ENCODE measurements around the gene CMSS1. TPM values are rescaled to one million over a fixed set of nuclear protein-coding genes. Genes with fewer than 3 reads are reported as not detected.

The CMSS1 gene
- total and polyA plus RNA-seq, 3 donors from 2014 or later = 24.6 to 47.9 (median 24.9) TPM

- intact Hi-C loops (cut with DNase I; ENCODE audit: low total_unique reads) = no loop called here
- WGBS, 2 donors = 84% methylated on average over 3 of the region's 3 CpGs
- H3K27ac ChIP-seq = no peak overlapping the region
- no peak overlapping the region for H3K4me3 ChIP-seq
- H3K9me3 ChIP-seq = no peaks in the 10 kb centered on the region
- H3K36me3 ChIP-seq (ENCODE audit: low read depth, missing control alignments) = no peaks in the 10 kb centered on the region
- H3K4me1 ChIP-seq = peaks cover 4% of the 10 kb centered on the region
- TF ChIP-seq POLR2A (IDR thresholded peaks at IDR 0.05) (no peak), CTCF (IDR thresholded peaks at IDR 0.05) (no peak)
- no peaks in the 10 kb centered on the region for H3K27me3 ChIP-seq
- no peak for DNase-seq
Measured at GRCh38 chr3:100059472-100059871, 241.8 kb downstream of the CMSS1 start.

GRCh38 chr3:100060685-100061484 lies 243.2 kb downstream of the CMSS1 start:
- Histone ChIP-seq H3K4me3 (no peak overlapping the region), H3K4me1 (peaks cover 4% of the 10 kb centered on the region), H3K9me3 (no peaks in the 10 kb centered on the region), H3K27ac (peak overlapping the region in 1 of 2 donors; percentile 8), H3K27me3 (no peaks in the 10 kb centered on the region), H3K36me3 (ENCODE audit: low read depth, missing control alignments) (no peaks in the 10 kb centered on the region)
- WGBS, 2 donors = 49 to 58% methylated on average over 7 of the region's 7 CpGs
- intact Hi-C loops (cut with DNase I; ENCODE audit: low total_unique reads) = no loop called here
- no peak for TF ChIP-seq CTCF (IDR thresholded peaks at IDR 0.05)
- no peak for DNase-seq

- Histone ChIP-seq H3K27me3 (no peaks in the 10 kb centered on the region), H3K4me1 (peaks cover 4% of the 10 kb centered on the region), H3K4me3 (no peak overlapping the region), H3K27ac (no peak overlapping the region), H3K36me3 (ENCODE audit: low read depth, missing control alignments) (no peaks in the 10 kb centered on the region), H3K9me3 (no peaks in the 10 kb centered on the region)
- DNase-seq = no peak
- TF ChIP-seq POLR2A (IDR thresholded peaks at IDR 0.05) = no peak
- no peak for TF ChIP-seq CTCF (IDR thresholded peaks at IDR 0.05)
- intact Hi-C loops (cut with DNase I; ENCODE audit: low total_unique reads) = no loop called here
- 47 to 60% methylated on average over 4 of the region's 4 CpGs for WGBS, 2 donors
Measured at GRCh38 chr3:100062665-100063064, 245.0 kb downstream of the CMSS1 start.

- Histone ChIP-seq H3K36me3 (ENCODE audit: low read depth, missing control alignments) (no peaks in the 10 kb centered on the region), H3K27ac (no peak overlapping the region), H3K27me3 (no peaks in the 10 kb centered on the region), H3K4me3 (no peak overlapping the region), H3K9me3 (no peaks in the 10 kb centered on the region), H3K4me1 (peaks cover 4% of the 10 kb centered on the region)
- WGBS, 2 donors = 66 to 69% methylated on average over 7 of the region's 7 CpGs
- TF ChIP-seq POLR2A (IDR thresholded peaks at IDR 0.05) (no peak), CTCF (IDR thresholded peaks at IDR 0.05) (no peak)
- no peak for DNase-seq
- intact Hi-C loops (cut with DNase I; ENCODE audit: low total_unique reads) = no loop called here
Measured at GRCh38 chr3:100063929-100064461, 246.3 kb downstream of the CMSS1 start.

- no peak for DNase-seq
- TF ChIP-seq CTCF (IDR thresholded peaks at IDR 0.05) (no peak), POLR2A (IDR thresholded peaks at IDR 0.05) (no peak)
Measured at GRCh38 chr3:100067589-100067988, 249.9 kb downstream of the CMSS1 start.

More at GRCh38 chr3:100067589-100067988, 249.9 kb downstream of the CMSS1 start:
- no peak overlapping the region for H3K4me3 ChIP-seq
- no peaks in the 10 kb centered on the region for H3K9me3 ChIP-seq
- H3K36me3 ChIP-seq (ENCODE audit: low read depth, missing control alignments) = no peaks in the 10 kb centered on the region
- H3K4me1 ChIP-seq = no peaks in the 10 kb centered on the region
- H3K27ac ChIP-seq = no peak overlapping the region
- H3K27me3 ChIP-seq = no peaks in the 10 kb centered on the region
- intact Hi-C loops (cut with DNase I; ENCODE audit: low total_unique reads) = no loop called here
